Thymus (tissue), 11 donors: Measurements from ENCODE around the gene CRBN. TPM values are rescaled to one million over a fixed set of nuclear protein-coding genes. Genes with fewer than 3 reads are reported as not detected.
A peak's percentile ranks its signal among the peaks of the same experiment; 100 is the strongest.

Experiments used
- DNase-seq, 9 donors: peaks; one replicate each; pipeline ENCODE4 v3.0.0-alpha.2; 2013; ENCODE audit warnings: low spot score in 9 of 9, low read depth in 6 of 9, missing footprints in 1 of 9
- H3K27ac ChIP-seq, 2 donors: one replicate each; pipeline ENCODE4 v1.5.1; 2013; ENCODE audit warnings: control low read depth in 1 of 2, low read depth in 1 of 2, low read length in 1 of 2, mild to moderate bottlenecking in 1 of 2, moderate library complexity in 1 of 2
- H3K27me3 ChIP-seq, 2 donors: one replicate each; pipeline ENCODE4 v1.5.1; 2013; ENCODE audit warnings: low read length in 1 of 2; ENCODE audit not compliant: control insufficient read depth in 2 of 2, insufficient read depth in 1 of 2
- H3K36me3 ChIP-seq, 2 donors: one replicate each; pipeline ENCODE4 v1.5.1; 2013; ENCODE audit warnings: low read length in 1 of 2, mild to moderate bottlenecking in 1 of 2, moderate library complexity in 1 of 2; ENCODE audit not compliant: control insufficient read depth in 2 of 2, insufficient read depth in 2 of 2
- H3K4me1 ChIP-seq, 2 donors: one replicate each; pipeline ENCODE4 v1.5.1; 2013; ENCODE audit warnings: low read length in 2 of 2; ENCODE audit not compliant: control insufficient read depth in 2 of 2, insufficient read depth in 2 of 2
- H3K4me3 ChIP-seq, 2 donors: one replicate each; pipeline ENCODE4 v1.5.1; 2013; ENCODE audit warnings: low read length in 2 of 2, control low read depth in 1 of 2, mild to moderate bottlenecking in 1 of 2
- H3K9me3 ChIP-seq, 2 donors: one replicate each; pipeline ENCODE4 v1.5.1; 2013; ENCODE audit warnings: low read length in 1 of 2, mild to moderate bottlenecking in 1 of 2; ENCODE audit not compliant: control insufficient read depth in 2 of 2, insufficient read depth in 1 of 2
- WGBS: extraction: QIAGEN DNeasy Blood & Tissue Kit; methylation state at CpG from one replicate; pipeline ENCODE4 v1.1.7; 2013; 5-methylcytosine and 5-hydroxymethylcytosine counted together
- polyA plus RNA-seq: library from polyadenylated mRNA; stranded (reverse); fragments of 200-250 nt; gene quantifications from one replicate; pipeline ENCODE4 v1.2.3, GENCODE V29; 2013
- total RNA-seq: library from RNA; stranded (reverse); fragments of 120-200 nt; gene quantifications from one replicate; pipeline ENCODE4 v1.2.4, GENCODE V29; 2013
- donor health status: healthy.

CRBN gene
- total and polyA plus RNA-seq, 2 donors = 54.4 to 67.7 TPM

DNA sequence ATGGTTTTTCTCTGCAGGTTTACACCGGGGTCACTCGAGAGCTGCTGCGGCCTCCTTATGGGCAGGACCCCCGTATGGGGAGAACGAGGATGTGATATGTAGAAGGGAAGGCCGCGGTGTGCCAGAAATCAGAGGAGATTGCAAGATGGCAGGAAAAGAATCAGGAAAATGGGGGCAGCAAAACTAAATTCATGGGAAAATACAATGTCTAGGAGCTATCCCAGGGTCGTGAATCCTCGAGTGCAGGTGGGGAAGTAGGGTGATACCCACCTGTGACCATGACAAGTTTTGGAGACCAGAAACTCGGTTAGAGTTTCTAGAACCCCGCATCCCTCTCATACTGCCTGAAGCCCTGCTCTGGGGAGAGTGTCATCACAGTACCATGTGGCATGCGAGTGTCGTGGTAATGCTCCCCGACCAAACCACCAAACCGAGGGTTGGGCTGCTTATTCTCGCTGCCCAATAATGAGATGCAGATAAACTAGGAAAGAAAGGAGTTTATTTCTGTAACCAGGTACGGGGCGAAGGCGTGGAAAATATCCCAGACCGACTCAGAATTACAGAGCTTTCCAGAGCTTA, 52.0 kb downstream of the CRBN start:
- peak overlapping the region in 1 of 2 donors; percentile 89 for H3K27ac ChIP-seq
- DNase-seq = peak in 2 of 9 donors; percentile 4 to 5
- WGBS = 45% methylated on average over 20 of the region's 20 CpGs

GRCh38 chr3:3126477-3127431, 52.7 kb downstream of the CRBN start, which contains the start of gene TRNT1:
Gene TRNT1, plus strand, starts transcription at chr3:3126940. Its CDS starts 2,101 bp downstream, at chr3:3129041.
- Histone ChIP-seq H3K4me1 (peaks cover 10 to 19% of the 10 kb centered on the region in 2 donors), H3K4me3 (peak within 1 kb of the TSS; percentile 94 to 97), H3K36me3 (peaks cover 13 to 28% of the 10 kb centered on the region in 2 donors), H3K27me3 (no peaks in the 10 kb centered on the region), H3K27ac (peak within 1 kb of the TSS; percentile 89 to 95), H3K9me3 (peaks cover 0 to 4% of the 10 kb centered on the region in 2 donors)
- peak; percentile 72 to 96 (median 91) for DNase-seq
- WGBS = 1% methylated on average over 100 of the region's 100 CpGs

More for the DNA sequence above, 52.0 kb downstream of the CRBN start:
- Histone ChIP-seq H3K27me3 (no peaks in the 10 kb centered on the region), H3K36me3 (peaks cover 13 to 28% of the 10 kb centered on the region in 2 donors), H3K4me3 (peak overlapping the region; percentile 94 to 97), H3K9me3 (peaks cover 0 to 4% of the 10 kb centered on the region in 2 donors), H3K4me1 (peaks cover 10 to 19% of the 10 kb centered on the region in 2 donors)

GRCh38 chr3:3125977-3126376, 53.5 kb downstream of the CRBN start:
- Histone ChIP-seq H3K4me1 (peaks cover 10 to 19% of the 10 kb centered on the region in 2 donors), H3K36me3 (peaks cover 11 to 24% of the 10 kb centered on the region in 2 donors), H3K27me3 (no peaks in the 10 kb centered on the region), H3K9me3 (peaks cover 0 to 4% of the 10 kb centered on the region in 2 donors), H3K27ac (peak overlapping the region; percentile 86 to 90), H3K4me3 (peak overlapping the region; percentile 94 to 97)
- no peak for DNase-seq
- WGBS = 93% methylated on average over 24 of the region's 24 CpGs

GRCh38 chr3:3119393-3119851, 60.1 kb downstream of the CRBN start:
- Histone ChIP-seq H3K27ac (no peak overlapping the region), H3K27me3 (no peaks in the 10 kb centered on the region), H3K4me1 (no peaks in the 10 kb centered on the region), H3K9me3 (no peaks in the 10 kb centered on the region), H3K36me3 (no peaks in the 10 kb centered on the region), H3K4me3 (no peak overlapping the region)
- DNase-seq = no peak
- 88% methylated on average over 4 of the region's 4 CpGs for WGBS

GRCh38 chr3:3117651-3118050, 61.8 kb downstream of the CRBN start:
- 99% methylated on average over 2 of the region's 2 CpGs for WGBS
- no peaks in the 10 kb centered on the region for H3K4me1 ChIP-seq
- no peak overlapping the region for H3K4me3 ChIP-seq
- H3K9me3 ChIP-seq = no peaks in the 10 kb centered on the region
- no peaks in the 10 kb centered on the region for H3K27me3 ChIP-seq
- H3K36me3 ChIP-seq = no peaks in the 10 kb centered on the region
- no peak overlapping the region for H3K27ac ChIP-seq
- no peak for DNase-seq

- no peaks in the 10 kb centered on the region for H3K36me3 ChIP-seq
- no peak overlapping the region for H3K4me3 ChIP-seq
- DNase-seq = no peak
- 82% methylated on average over 4 of the region's 4 CpGs for WGBS
- H3K27ac ChIP-seq = no peak overlapping the region
- no peaks in the 10 kb centered on the region for H3K9me3 ChIP-seq
- H3K27me3 ChIP-seq = no peaks in the 10 kb centered on the region
- peaks cover 0 to 5% of the 10 kb centered on the region in 2 donors for H3K4me1 ChIP-seq
These were observed 66.3 kb downstream of the CRBN start for GRCh38 chr3:3113042-3113709.

DNA sequence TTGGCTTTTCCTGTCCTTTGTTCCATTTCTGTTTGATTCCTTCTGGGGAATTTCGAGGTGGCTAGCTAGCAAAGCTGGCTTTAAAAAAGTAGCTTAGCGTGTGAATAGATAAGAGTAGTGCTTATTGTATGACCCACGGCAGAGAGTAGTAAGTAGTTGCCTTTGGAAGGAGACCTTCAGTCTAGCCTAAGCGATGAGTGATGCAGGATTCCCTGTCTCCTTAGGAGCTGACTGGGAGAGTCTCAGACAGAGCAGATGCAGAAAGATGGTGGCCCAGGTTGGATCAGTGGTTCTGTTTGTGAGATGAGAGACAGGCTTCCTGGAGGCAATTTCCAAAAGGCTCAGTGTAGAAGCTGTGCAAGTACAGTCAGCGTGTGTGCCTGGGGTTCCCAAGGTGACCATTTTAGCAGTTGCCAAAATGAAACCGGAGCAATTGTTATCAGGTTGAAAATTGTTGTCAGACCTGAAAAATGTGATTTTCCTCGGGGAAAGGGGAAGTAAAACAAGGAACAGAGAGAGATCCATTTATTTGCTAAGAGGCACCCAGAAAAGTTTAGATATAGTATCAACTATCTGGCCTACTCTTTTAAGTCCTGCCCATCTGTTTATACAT, 68.6 kb downstream of the CRBN start:
- H3K36me3 ChIP-seq = no peaks in the 10 kb centered on the region
- 68% methylated on average over 7 of the region's 7 CpGs for WGBS
- peaks cover 0 to 5% of the 10 kb centered on the region in 2 donors for H3K4me1 ChIP-seq
- no peak overlapping the region for H3K4me3 ChIP-seq
- DNase-seq = peak in 1 of 9 donors; percentile 6
- H3K27ac ChIP-seq = no peak overlapping the region
- no peaks in the 10 kb centered on the region for H3K27me3 ChIP-seq
- H3K9me3 ChIP-seq = no peaks in the 10 kb centered on the region

GRCh38 chr3:3110299-3110630, 69.2 kb downstream of the CRBN start, which contains the start of gene IL5RA:
Gene IL5RA, minus strand, starts transcription at chr3:3110374. Its CDS starts 5,390 bp downstream, at chr3:3104984.
- no peaks in the 10 kb centered on the region for H3K36me3 ChIP-seq
- H3K9me3 ChIP-seq = no peaks in the 10 kb centered on the region
- 88% methylated on average over 4 of the region's 4 CpGs for WGBS
- no peak within 1 kb of the TSS for H3K4me3 ChIP-seq
- peaks cover 0 to 5% of the 10 kb centered on the region in 2 donors for H3K4me1 ChIP-seq
- peak in 2 of 9 donors; percentile 8 to 24 for DNase-seq
- no peak within 1 kb of the TSS for H3K27ac ChIP-seq
- H3K27me3 ChIP-seq = no peaks in the 10 kb centered on the region
